Pancreas (tissue), 10 donors: ENCODE measurements around the gene ATP13A3. TPM values are rescaled to one million over a fixed set of nuclear protein-coding genes. Genes with fewer than 3 reads are reported as not detected.
A peak's percentile ranks its signal among the peaks of the same experiment; 100 is the strongest.

Experiments
- ATAC-seq, 4 donors: fragments of 200-7000 bp; cut with Tn5 transposase; one replicate each; pipeline versions ENCODE4 v1.8.0 to v1.9.1; 2020; ENCODE audit warnings: mild to moderate bottlenecking in 4 of 4, moderate library complexity in 4 of 4
- DNase-seq, 6 donors: peaks; one replicate each; pipeline ENCODE4 v3.0.0-alpha.2; 2020
- FAIRE-seq: peaks from 2 replicates; lab custom pipeline; 2012; peaks lifted over from hg19 to GRCh38; lab: Jason Lieb, UNC
- H3K27ac ChIP-seq, 4 donors: fragments of 200-600 bp; sonication (generic); 1 replicate in 3 of 4; 2 replicates in 1 of 4; pipeline versions ENCODE4 v1.5.0 to v1.8.0; 2020
- H3K27me3 ChIP-seq, 4 donors: fragments of 200-600 bp; one replicate each; pipeline ENCODE4 v1.8.0; 2021
- H3K36me3 ChIP-seq, 3 donors: fragments of 200-600 bp; sonication (generic) in 1 of 3; one replicate each; pipeline versions ENCODE4 v1.5.0 to v1.8.0; 2020 to 2021
- H3K4me1 ChIP-seq, 3 donors: fragments of 200-600 bp; one replicate each; pipeline ENCODE4 v1.8.0; 2021
- H3K4me3 ChIP-seq, 4 donors: fragments of 200-600 bp; sonication (generic) in 2 of 4; one replicate each; pipeline versions ENCODE4 v1.5.0 to v1.8.0; 2020 to 2021
- H3K9me3 ChIP-seq, 4 donors: fragments of 200-600 bp; one replicate each; pipeline ENCODE4 v1.8.0; 2021
- CTCF ChIP-seq, 4 donors: fragments of 200-600 bp; sonication (generic) in 3 of 4; IDR thresholded peaks; one replicate each; pipeline versions ENCODE4 v1.5.0 to v1.8.0; 2021; ENCODE audit warnings: antibody characterized with exemption in 4 of 4
- WGBS, 2 donors: extraction: QIAGEN DNeasy Blood & Tissue Kit; methylation state at CpG; one replicate each; pipeline ENCODE4 v1.1.7; 2013; 5-methylcytosine and 5-hydroxymethylcytosine counted together
- intact Hi-C, 3 donors: fragments of 100-400 bp; cut with DNase I; formaldehyde crosslinking; loops; one replicate each; pipeline versions ENCODE4 v1.11.1 to v1.14.2; 2022
- polyA plus RNA-seq, 2 donors: library from polyadenylated mRNA; stranded (reverse); fragments of 200-250 nt; gene quantifications; one replicate each; pipeline ENCODE4 v1.2.3, GENCODE V29; 2013
- total RNA-seq, 6 donors: library from RNA; stranded (reverse); fragmentation: NEBNext Ultra II Directional in 4 of 6; extraction: Animal tissue kit (Norgen Biotek cat#: 25700) in 4 of 6; gene quantifications; one replicate each; pipeline versions ENCODE4 v1.2.1 to v1.2.4, GENCODE V29; 2021 to 2023
- donor health status: healthy with polysubstance abuse.
- donor health status: DM: no; HTN: no; CAD: no; lungs with moderate emphysema.
- donor health status: DM: no; HTN: no; CAD: no.
- donor health status: control.
- donor health status: control.
- donor health status: Bipolar disorder and iron deficiency.
- donor health status: DM: yes; HTN: yes; CAD: no.
- donor health status: DM: no; HTN: no; CAD: no.
- donor health status: DM: no; HTN: no; CAD: no.
- donor health status: DM: yes; HTN: yes; CAD: no.

Gene ATP13A3
- total and polyA plus RNA-seq, 8 donors: 9.3 to 66.6 (median 24.7) TPM

- H3K9me3 ChIP-seq: no peaks in the 10 kb centered on the region
- peaks cover 0 to 15% (median 0%) of the 10 kb centered on the region in 3 donors for H3K4me1 ChIP-seq
- 83 to 84% methylated on average over 15 of the region's 15 CpGs for WGBS, 2 donors
- no peaks in the 10 kb centered on the region for H3K36me3 ChIP-seq
- intact Hi-C loops: loop anchor here in 1 of 3 donors (5.0 kb wide), 1 partner anchor 63 kb away; no protein-coding TSS in a partner anchor
- no peak for TF ChIP-seq CTCF (IDR thresholded peaks at IDR 0.05)
- peaks cover 0 to 6% (median 0%) of the 10 kb centered on the region in 4 donors for H3K27me3 ChIP-seq
- no peak overlapping the region for H3K4me3 ChIP-seq
- no peak overlapping the region for H3K27ac ChIP-seq
- no peak for ATAC-seq
- DNase-seq: no peak
- FAIRE-seq: no peak
These were observed 86.9 kb downstream of the ATP13A3 start for GRCh38 chr3:194399874-194400411.

DNA sequence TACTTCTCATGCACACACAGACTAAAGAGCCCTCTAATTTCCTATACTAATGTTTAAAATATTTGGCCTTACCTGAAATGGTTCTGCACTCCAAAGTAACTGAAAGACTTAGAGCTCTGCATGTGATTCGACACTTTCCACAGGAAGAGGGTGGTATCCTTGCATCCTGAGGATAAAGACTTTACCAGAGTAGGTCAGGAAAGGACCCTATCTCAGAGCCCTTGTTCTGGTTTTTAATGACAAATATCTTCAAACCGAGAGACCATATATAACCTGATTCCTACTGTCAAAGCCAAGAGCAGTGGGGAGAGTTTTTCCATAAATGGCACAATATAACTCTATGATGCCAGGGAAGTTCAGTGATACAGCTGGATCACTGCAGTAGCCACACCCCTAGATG, 87.6 kb downstream of the ATP13A3 start, which contains the start of gene GP5:
Gene GP5, minus strand, starts transcription at position 101 of the 400 bp plus-strand sequence. CDS start 984 bp downstream, outside the sequence.
- Histone ChIP-seq H3K36me3 (no peaks in the 10 kb centered on the region), H3K4me1 (peaks cover 0 to 11% (median 0%) of the 10 kb centered on the region in 3 donors), H3K9me3 (no peaks in the 10 kb centered on the region), H3K27me3 (peaks cover 0 to 6% (median 0%) of the 10 kb centered on the region in 4 donors), H3K27ac (no peak within 1 kb of the TSS), H3K4me3 (peak within 1 kb of the TSS in 1 of 4 donors; percentile 27)
- 64 to 70% methylated on average over 2 of the region's 2 CpGs for WGBS, 2 donors
- intact Hi-C loops: loop anchor here in 1 of 3 donors (5.0 kb wide), 1 partner anchor 62 kb away; no protein-coding TSS in a partner anchor
- FAIRE-seq: no peak
- no peak for TF ChIP-seq CTCF (IDR thresholded peaks at IDR 0.05)
- no peak for DNase-seq
- no peak for ATAC-seq

DNA sequence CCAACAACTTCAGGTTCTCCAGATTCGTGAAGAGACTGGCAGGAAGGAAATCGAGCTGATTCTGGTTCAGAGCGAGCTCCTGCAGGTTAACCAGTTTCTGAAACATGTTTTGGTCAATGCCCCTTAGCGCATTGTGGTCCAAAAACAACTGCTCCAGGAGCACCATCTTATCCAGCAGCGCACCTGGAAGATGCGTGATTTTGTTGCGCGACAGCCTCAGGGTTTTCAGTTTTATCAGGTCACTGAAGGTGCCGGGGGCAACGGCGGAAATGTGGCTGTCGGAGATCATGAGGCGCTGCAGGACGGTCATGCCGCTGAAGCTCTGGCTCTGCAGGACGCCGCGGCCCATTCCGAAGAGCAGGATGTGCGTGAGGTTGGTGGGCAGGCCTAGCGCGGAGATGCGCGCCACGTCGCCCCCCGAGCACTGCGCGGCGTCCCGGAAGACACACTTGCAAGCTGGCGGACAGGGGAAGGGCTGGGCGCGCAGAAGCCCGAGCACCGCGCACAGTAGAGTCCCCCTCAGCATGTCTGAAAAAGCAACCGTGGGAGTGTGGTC, 89.0 kb downstream of the ATP13A3 start:
- intact Hi-C loops: loop anchor here in 1 of 3 donors (5.0 kb wide), 1 partner anchor 61 kb away; no protein-coding TSS in a partner anchor
- TF ChIP-seq CTCF (IDR thresholded peaks at IDR 0.05): no peak
- H3K27me3 ChIP-seq: peaks cover 0 to 6% (median 0%) of the 10 kb centered on the region in 4 donors
- H3K36me3 ChIP-seq: no peaks in the 10 kb centered on the region
- FAIRE-seq: no peak
- WGBS, 2 donors: 5 to 7% methylated on average over 38 of the region's 38 CpGs
- ATAC-seq: peak in 3 of 4 donors; percentile 29 to 47 (median 40)
- H3K4me1 ChIP-seq: peaks cover 0 to 8% (median 0%) of the 10 kb centered on the region in 3 donors
- H3K27ac ChIP-seq: no peak overlapping the region
- peak overlapping the region in 1 of 4 donors; percentile 27 for H3K4me3 ChIP-seq
- no peak for DNase-seq
- H3K9me3 ChIP-seq: no peaks in the 10 kb centered on the region

DNA sequence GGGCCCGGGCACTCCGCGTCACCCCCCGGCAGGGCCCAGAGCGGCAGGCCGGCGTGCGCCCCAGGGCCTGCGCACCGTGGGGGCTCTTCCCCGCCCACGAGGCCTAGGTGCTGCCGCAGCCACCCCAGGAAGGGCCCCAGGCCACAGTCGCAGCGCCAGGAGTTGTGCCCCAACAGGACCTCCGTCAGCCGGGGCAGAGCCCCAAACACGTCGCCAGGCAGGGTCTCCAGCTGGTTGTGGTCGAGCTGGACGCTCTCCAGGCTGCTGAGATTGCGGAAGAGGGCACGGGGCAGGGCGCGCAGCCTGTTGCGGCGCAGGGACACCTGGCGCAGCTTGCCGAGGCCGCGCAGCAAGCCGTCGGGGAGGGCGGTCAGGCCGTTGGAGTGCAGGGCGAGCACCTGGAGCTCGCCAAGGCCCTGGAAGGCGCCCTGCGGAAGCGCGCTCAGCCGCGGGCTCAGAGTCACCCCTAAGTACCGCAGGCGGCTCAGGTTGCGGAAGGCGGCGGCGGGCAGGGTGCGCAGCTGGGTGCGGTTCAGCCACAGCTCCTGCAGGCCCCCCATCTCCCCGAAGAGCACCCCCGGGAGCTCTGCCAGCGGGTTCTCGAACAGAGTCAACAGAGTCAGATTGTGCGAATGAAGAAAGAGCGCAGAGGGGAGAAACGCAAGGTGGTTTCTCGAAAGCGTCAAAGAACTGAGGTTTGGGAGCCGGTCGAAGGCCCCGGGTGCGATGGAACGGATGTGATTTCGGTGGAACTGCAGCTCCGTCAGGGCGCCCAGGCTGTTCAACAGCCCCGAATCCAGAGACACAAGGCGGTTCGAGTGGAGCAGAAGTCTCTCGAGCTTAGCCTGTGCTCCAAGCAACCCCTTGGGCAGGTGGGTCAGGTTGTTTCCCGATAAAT, 89.7 kb downstream of the ATP13A3 start:
- ATAC-seq (peak in 3 of 4 donors; percentile 39 to 77 (median 47)), DNase-seq (no peak), FAIRE-seq (no peak)
- peaks cover 0 to 6% (median 0%) of the 10 kb centered on the region in 4 donors for H3K27me3 ChIP-seq
- peaks cover 0 to 8% (median 0%) of the 10 kb centered on the region in 3 donors for H3K4me1 ChIP-seq
- 14 to 18% methylated on average over 66 to 73 of the region's 73 CpGs for WGBS, 2 donors
- H3K36me3 ChIP-seq: no peaks in the 10 kb centered on the region
- intact Hi-C loops: loop anchor here in 1 of 3 donors (5.0 kb wide), 1 partner anchor 60 kb away; no protein-coding TSS in a partner anchor
- TF ChIP-seq CTCF (IDR thresholded peaks at IDR 0.05): no peak
- H3K9me3 ChIP-seq: no peaks in the 10 kb centered on the region
- no peak overlapping the region for H3K27ac ChIP-seq
- H3K4me3 ChIP-seq: peak overlapping the region in 1 of 4 donors; percentile 27
